ENCODE results near the gene ZCCHC24.

DNA sequence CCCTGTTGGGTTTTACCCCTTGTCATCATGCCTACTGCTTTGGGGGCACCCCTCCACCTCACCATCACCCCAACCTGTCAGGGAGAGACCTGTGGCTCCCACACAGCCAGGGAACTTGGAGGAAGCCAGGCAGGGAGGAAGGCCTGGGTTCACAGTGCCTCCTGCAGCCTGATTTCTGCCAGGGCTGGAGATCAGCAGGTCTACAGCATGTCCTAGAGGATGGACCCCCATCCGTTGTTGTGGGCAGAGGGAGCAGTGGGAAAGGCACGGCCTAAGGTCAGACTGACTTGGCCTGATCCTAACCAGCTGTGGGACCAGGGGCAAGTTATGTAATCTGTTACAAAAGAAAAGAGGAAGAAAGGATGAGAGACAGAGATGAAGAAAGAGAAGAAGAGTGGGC is 28.2 kb downstream of the ZCCHC24 start:
- TF ChIP-seq, protein P1, sequence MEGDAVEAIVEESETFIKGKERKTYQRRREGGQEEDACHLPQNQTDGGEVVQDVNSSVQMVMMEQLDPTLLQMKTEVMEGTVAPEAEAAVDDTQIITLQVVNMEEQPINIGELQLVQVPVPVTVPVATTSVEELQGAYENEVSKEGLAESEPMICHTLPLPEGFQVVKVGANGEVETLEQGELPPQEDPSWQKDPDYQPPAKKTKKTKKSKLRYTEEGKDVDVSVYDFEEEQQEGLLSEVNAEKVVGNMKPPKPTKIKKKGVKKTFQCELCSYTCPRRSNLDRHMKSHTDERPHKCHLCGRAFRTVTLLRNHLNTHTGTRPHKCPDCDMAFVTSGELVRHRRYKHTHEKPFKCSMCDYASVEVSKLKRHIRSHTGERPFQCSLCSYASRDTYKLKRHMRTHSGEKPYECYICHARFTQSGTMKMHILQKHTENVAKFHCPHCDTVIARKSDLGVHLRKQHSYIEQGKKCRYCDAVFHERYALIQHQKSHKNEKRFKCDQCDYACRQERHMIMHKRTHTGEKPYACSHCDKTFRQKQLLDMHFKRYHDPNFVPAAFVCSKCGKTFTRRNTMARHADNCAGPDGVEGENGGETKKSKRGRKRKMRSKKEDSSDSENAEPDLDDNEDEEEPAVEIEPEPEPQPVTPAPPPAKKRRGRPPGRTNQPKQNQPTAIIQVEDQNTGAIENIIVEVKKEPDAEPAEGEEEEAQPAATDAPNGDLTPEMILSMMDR (IDR thresholded peaks at IDR 0.05): no peak
- TF ChIP-seq POLR2A (IDR thresholded peaks at IDR 0.05) (no peak), POLR2AphosphoS5 (IDR thresholded peaks at IDR 0.05) (no peak)
